MCF 10A (cell line): ENCODE data around the gene TEX101. TPM values are rescaled to one million over a fixed set of nuclear protein-coding genes. Genes with fewer than 3 reads are reported as not detected.

ENCODE experiments used
- BruUV-seq: library from RNA; stranded (reverse); fragments of 400-500 nt; replicated peaks from 2 replicates; lab custom pipeline; 2021; lab: Mats Ljungman, UMichigan
- CTCF ChIA-PET: fragments of 300-600 bp; sonication (Branson Sonifier 250); formaldehyde crosslinking; extraction: SDS; loops from one replicate; lab custom pipeline; 2021; ENCODE audit warnings: antibody characterized with exemption, inconsistent platforms; lab: Yijun Ruan, JAX
- POLR2A ChIA-PET: fragments of 300-600, 350-650 bp; sonication (Branson Sonifier 250); formaldehyde crosslinking; extraction: SDS; loops from one replicate; lab custom pipeline; 2020; ENCODE audit warnings: antibody characterized with exemption, inconsistent platforms; lab: Yijun Ruan, JAX
- DNase-seq: peaks from one replicate; pipeline ENCODE4 v3.0.0-alpha.2; 2018; ENCODE audit not compliant: unreplicated experiment
- H3K27ac Mint-ChIP-seq: one replicate; pipeline ENCODE4 v1.8.0; 2022; ENCODE audit warnings: mild to moderate bottlenecking, low read depth, mixed read lengths; ENCODE audit not compliant: unreplicated experiment
- H3K27me3 Mint-ChIP-seq: one replicate; pipeline ENCODE4 v1.8.0; 2022; ENCODE audit warnings: mixed read lengths; ENCODE audit not compliant: insufficient read depth, unreplicated experiment
- H3K36me3 Mint-ChIP-seq: one replicate; pipeline ENCODE4 v1.8.0; 2022; ENCODE audit warnings: mild to moderate bottlenecking, moderate library complexity, mixed read lengths; ENCODE audit not compliant: insufficient read depth, unreplicated experiment
- H3K4me1 Mint-ChIP-seq: one replicate; pipeline ENCODE4 v1.8.0; 2022; ENCODE audit warnings: mixed read lengths; ENCODE audit not compliant: insufficient read depth, unreplicated experiment
- H3K4me3 Mint-ChIP-seq: one replicate; pipeline ENCODE4 v1.8.0; 2022; ENCODE audit warnings: mild to moderate bottlenecking, moderate library complexity, mixed read lengths; ENCODE audit not compliant: unreplicated experiment
- H3K9me3 Mint-ChIP-seq: one replicate; pipeline ENCODE4 v1.8.0; 2022; ENCODE audit warnings: mixed read lengths; ENCODE audit not compliant: unreplicated experiment
- CTCF ChIP-seq: fragments of 200-600 bp; IDR thresholded peaks from one replicate; pipeline ENCODE4 v1.8.0; 2022; ENCODE audit warnings: antibody characterized with exemption, mild to moderate bottlenecking; ENCODE audit not compliant: unreplicated experiment
- intact Hi-C: fragments of 100-400 bp; cut with micrococcal nuclease; formaldehyde crosslinking; loops from 2 replicates; pipeline ENCODE4 v1.14.1; 2022
- total RNA-seq: library from RNA; stranded (reverse); gene quantifications from 2 replicates; pipeline ENCODE4 v1.2.3, GENCODE V29; 2022

Gene TEX101
- total RNA-seq, 1 experiment from 2014 or later: not detected

GRCh38 chr19:43407416-43408005, 7.2 kb upstream of the TEX101 start:
- Mint-ChIP-seq H3K4me3 (no peak overlapping the region), H3K4me1 (no peaks in the 10 kb centered on the region), H3K27ac (no peak overlapping the region), H3K36me3 (no peaks in the 10 kb centered on the region), H3K9me3 (no peaks in the 10 kb centered on the region), H3K27me3 (no peaks in the 10 kb centered on the region)
- no peak for TF ChIP-seq CTCF
- ChIA-PET CTCF (interaction anchor here (3.3 kb wide), 1 partner anchor 17 kb away, joined by 19 read pairs; no protein-coding TSS in a partner anchor), POLR2A (no interaction called here)
- DNase-seq: no peak
- BruUV-seq: no TSS peak
- intact Hi-C loops: no loop called here

DNA sequence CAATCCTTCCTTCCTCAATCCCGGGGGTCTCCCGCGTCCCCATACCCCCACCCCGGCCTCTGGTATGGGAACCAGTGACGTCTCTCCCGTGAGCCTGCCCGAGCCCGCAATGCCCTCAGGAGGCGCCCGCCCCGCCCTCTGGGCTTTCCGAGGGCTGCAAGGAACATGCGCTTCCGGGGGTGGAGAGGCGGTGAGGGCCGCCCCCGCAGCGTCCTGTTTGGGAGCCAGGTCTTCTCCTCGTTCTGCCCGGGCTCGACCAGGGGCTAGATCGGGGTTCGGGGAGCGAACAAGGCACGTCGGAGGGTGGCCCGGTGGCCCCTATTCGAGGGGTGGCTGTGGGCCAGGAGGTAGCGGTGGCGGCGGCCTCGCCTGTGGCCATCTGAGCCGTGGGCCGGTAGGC, 6.6 kb upstream of the TEX101 start:
- H3K27me3 Mint-ChIP-seq: no peaks in the 10 kb centered on the region
- TF ChIP-seq CTCF: no peak
- DNase-seq: no peak
- H3K27ac Mint-ChIP-seq: no peak overlapping the region
- no peaks in the 10 kb centered on the region for H3K36me3 Mint-ChIP-seq
- ChIA-PET POLR2A (no interaction called here), CTCF (interaction anchor here (3.3 kb wide), 1 partner anchor 17 kb away, joined by 19 read pairs; no protein-coding TSS in a partner anchor)
- BruUV-seq: no TSS peak
- H3K4me1 Mint-ChIP-seq: no peaks in the 10 kb centered on the region
- no peak overlapping the region for H3K4me3 Mint-ChIP-seq
- intact Hi-C loops: no loop called here
- no peaks in the 10 kb centered on the region for H3K9me3 Mint-ChIP-seq

- DNase-seq: no peak
- Mint-ChIP-seq H3K9me3 (no peaks in the 10 kb centered on the region), H3K27me3 (no peaks in the 10 kb centered on the region), H3K4me1 (no peaks in the 10 kb centered on the region), H3K4me3 (no peak overlapping the region), H3K36me3 (no peaks in the 10 kb centered on the region), H3K27ac (no peak overlapping the region)
- CTCF ChIA-PET: interaction anchor here (0.7 to 1.6 kb wide), 4 partner anchors 8 to 111 kb away, joined by 3 to 7 read pairs (median 3); no protein-coding TSS in a partner anchor
- POLR2A ChIA-PET: interaction anchor here (1.0 kb wide), 1 partner anchor 16 kb away, joined by 3 read pairs; no protein-coding TSS in a partner anchor
- no TSS peak for BruUV-seq
- TF ChIP-seq CTCF: no peak
- intact Hi-C loops: no loop called here
These were observed 5.3 kb upstream of the TEX101 start for GRCh38 chr19:43409415-43409814.

DNA sequence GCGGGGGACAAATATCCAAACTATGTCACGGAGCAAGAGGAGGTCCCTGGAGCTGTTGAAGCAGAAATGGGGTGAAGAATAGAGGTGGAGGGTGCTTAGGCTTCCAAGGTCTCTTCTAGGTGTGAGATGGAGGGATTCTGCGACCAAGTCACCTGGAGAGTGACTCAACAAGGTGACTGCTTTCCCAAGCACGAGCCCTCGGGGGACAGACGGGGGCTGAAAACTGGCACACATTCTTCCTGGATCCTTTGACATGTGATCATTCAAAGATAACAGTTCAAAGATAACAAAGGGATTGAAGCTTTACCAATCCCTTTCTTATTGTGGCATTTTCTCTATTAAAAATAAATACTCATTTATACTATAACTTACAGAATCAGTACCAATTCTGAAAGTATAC, 2.2 kb upstream of the TEX101 start:
- no TSS peak for BruUV-seq
- Mint-ChIP-seq H3K27ac (no peak overlapping the region), H3K4me1 (no peaks in the 10 kb centered on the region), H3K4me3 (no peak overlapping the region), H3K36me3 (peaks cover 7% of the 10 kb centered on the region), H3K27me3 (no peaks in the 10 kb centered on the region), H3K9me3 (no peaks in the 10 kb centered on the region)
- intact Hi-C loops: no loop called here
- no peak for DNase-seq
- TF ChIP-seq CTCF: no peak
- POLR2A ChIA-PET: no interaction called here
- CTCF ChIA-PET: interaction anchor here (0.6 to 1.2 kb wide), 2 partner anchors 20 to 38 kb away, joined by 3 to 4 read pairs; no protein-coding TSS in a partner anchor
